Adrenal gland (tissue), 12 donors: ENCODE results near the gene SEL1L2. TPM values are rescaled to one million over a fixed set of nuclear protein-coding genes. Genes with fewer than 3 reads are reported as not detected.

Experiments used
- DNase-seq, 7 donors: peaks; one replicate each; pipeline ENCODE4 v3.0.0-alpha.2; 2019 to 2020
- H3K27ac ChIP-seq, 5 donors: fragments of 200-600 bp; sonication (generic) in 4 of 5; 1 replicate in 3 of 5; 2 replicates in 2 of 5; pipeline versions ENCODE4 v1.5.1 to v1.8.0; 2016 to 2020; ENCODE audit warnings: mild to moderate bottlenecking in 1 of 5
- H3K27me3 ChIP-seq: fragments of 200-600 bp; 2 replicates; pipeline ENCODE4 v1.8.0; 2021
- H3K36me3 ChIP-seq, 2 donors: fragments of 200-600 bp; replicated peaks in 1 of 2; 1 replicate in 1 of 2; 2 replicates in 1 of 2; pipeline versions ENCODE4 v1.5.1 to v1.8.0; 2018 to 2022
- H3K4me1 ChIP-seq, 2 donors: fragments of 200-600 bp; replicated peaks in 1 of 2; 1 replicate in 1 of 2; 2 replicates in 1 of 2; pipeline versions ENCODE4 v1.5.1 to v1.8.0; 2018 to 2021
- H3K4me3 ChIP-seq, 4 donors: fragments of 200-600 bp; sonication (generic) in 3 of 4; one replicate each; pipeline ENCODE4 v1.5.1; 2016 to 2018
- H3K9me3 ChIP-seq, 3 donors: fragments of 200-600 bp; sonication (generic) in 1 of 3; replicated peaks in 1 of 3; 1 replicate in 2 of 3; 2 replicates in 1 of 3; pipeline versions ENCODE4 v1.5.1 to v1.8.0; 2016 to 2021
- CTCF ChIP-seq, 6 experiments: fragments of 450-650 bp in 4 of 6; fragments of 200-600 bp in 2 of 6; sonication (generic) in 1 of 6; IDR thresholded peaks; 1 replicate in 5 of 6; 2 replicates in 1 of 6; pipeline versions ENCODE4 v1.5.1 to v1.8.0; 2016 to 2021; ENCODE audit warnings: antibody characterized with exemption in 6 of 6, mild to moderate bottlenecking in 2 of 6, moderate library complexity in 1 of 6
- POLR2A ChIP-seq, 2 donors: fragments of 450-650 bp; IDR thresholded peaks; one replicate each; pipeline ENCODE4 v1.6.1; 2017; ENCODE audit warnings: antibody characterized with exemption in 2 of 2, mild to moderate bottlenecking in 2 of 2, moderate library complexity in 1 of 2
- WGBS, 4 donors: extraction: QIAGEN DNeasy Blood & Tissue Kit in 2 of 4; methylation state at CpG; one replicate each; pipeline versions ENCODE4 v1.1.5 to v1.1.7; 2013 to 2017; 5-methylcytosine and 5-hydroxymethylcytosine counted together
- intact Hi-C, 2 donors: fragments of 100-400 bp; cut with DNase I; formaldehyde crosslinking; loops; one replicate each; pipeline versions ENCODE4 v1.14.1 to v1.15.0; 2022 to 2023
- polyA plus RNA-seq, 3 donors: library from polyadenylated mRNA; stranded (reverse); fragments of 200-250 nt in 2 of 3; fragments of 350-450 nt in 1 of 3; fragmentation: Illumina TruSeq in 1 of 3; extraction: RNeasy Lipid Tissue Mini Kit (QIAGEN cat#74804) in 1 of 3; gene quantifications; one replicate each; pipeline ENCODE4 v1.2.3, GENCODE V29; 2013 to 2014
- total RNA-seq, 9 donors: library from RNA; depleted of rRNA in 4 of 9; stranded (reverse); fragments of >200 nt in 4 of 9; fragments of 120-200 nt in 1 of 9; fragmentation: NEBNext Ultra II Directional in 1 of 9; extraction: Animal tissue kit (Norgen Biotek cat#: 25700) in 1 of 9; gene quantifications; one replicate each; pipeline versions ENCODE4 v1.1.0 to v1.2.4, GENCODE V29; 2013 to 2023
- donor health status: healthy with polysubstance abuse.
- donor health status: Bipolar disorder and iron deficiency.
- donor health status: DM: yes; HTN: yes; CAD: no.
- donor health status: DM: no; HTN: no; CAD: no.
- donor health status: DM: no; HTN: no; CAD: no.
- donor health status: DM: yes; HTN: yes; CAD: no.

The SEL1L2 gene
- total and polyA plus RNA-seq, 12 donors = 0.22 to 2.3 (median 0.43) TPM; not detected in 8

GRCh38 chr20:13814672-13815071, 175.7 kb downstream of the SEL1L2 start:
- H3K4me3 ChIP-seq = no peak overlapping the region
- 88 to 94% (median 90%) methylated on average over 4 of the region's 4 CpGs for WGBS, 4 donors
- peaks cover 0 to 68% of the 10 kb centered on the region in 2 donors for H3K36me3 ChIP-seq
- no peak for DNase-seq
- H3K27ac ChIP-seq = no peak overlapping the region
- H3K27me3 ChIP-seq = no peaks in the 10 kb centered on the region
- TF ChIP-seq POLR2A (IDR thresholded peaks at IDR 0.05) (no peak), CTCF (IDR thresholded peaks at IDR 0.05) (no peak)
- intact Hi-C loops = no loop called here
- no peaks in the 10 kb centered on the region for H3K9me3 ChIP-seq
- no peaks in the 10 kb centered on the region for H3K4me1 ChIP-seq

GRCh38 chr20:13813910-13814309, 176.5 kb downstream of the SEL1L2 start:
- DNase-seq = no peak
- no peaks in the 10 kb centered on the region for H3K27me3 ChIP-seq
- WGBS, 4 donors = 48 to 85% (median 70%) methylated on average over 3 of the region's 3 CpGs
- no peak overlapping the region for H3K4me3 ChIP-seq
- H3K27ac ChIP-seq = no peak overlapping the region
- H3K36me3 ChIP-seq = peaks cover 0 to 76% of the 10 kb centered on the region in 2 donors
- TF ChIP-seq CTCF (IDR thresholded peaks at IDR 0.05) (no peak), POLR2A (IDR thresholded peaks at IDR 0.05) (no peak)
- no peaks in the 10 kb centered on the region for H3K9me3 ChIP-seq
- intact Hi-C loops = no loop called here
- no peaks in the 10 kb centered on the region for H3K4me1 ChIP-seq

GRCh38 chr20:13810446-13810845, 180.0 kb downstream of the SEL1L2 start:
- Histone ChIP-seq H3K27me3 (no peaks in the 10 kb centered on the region), H3K4me1 (no peaks in the 10 kb centered on the region), H3K4me3 (no peak overlapping the region), H3K36me3 (peaks cover 0 to 70% of the 10 kb centered on the region in 2 donors), H3K9me3 (no peaks in the 10 kb centered on the region), H3K27ac (no peak overlapping the region)
- DNase-seq = no peak
- no peak for TF ChIP-seq POLR2A (IDR thresholded peaks at IDR 0.05)
- no peak for TF ChIP-seq CTCF (IDR thresholded peaks at IDR 0.05)
- intact Hi-C loops = no loop called here

- H3K27me3 ChIP-seq = no peaks in the 10 kb centered on the region
- WGBS, 4 donors = 90 to 100% (median 94%) methylated on average over 3 of the region's 3 CpGs
- H3K4me1 ChIP-seq = no peaks in the 10 kb centered on the region
- H3K36me3 ChIP-seq = peaks cover 0 to 75% of the 10 kb centered on the region in 2 donors
- TF ChIP-seq CTCF (IDR thresholded peaks at IDR 0.05) = no peak
- TF ChIP-seq POLR2A (IDR thresholded peaks at IDR 0.05) = no peak
- H3K4me3 ChIP-seq = no peak overlapping the region
- peak overlapping the region in 2 of 5 donors; percentile 1 to 29 for H3K27ac ChIP-seq
- no peak for DNase-seq
- intact Hi-C loops = no loop called here
- H3K9me3 ChIP-seq = no peaks in the 10 kb centered on the region
Observed at GRCh38 chr20:13809855-13810254, 180.6 kb downstream of the SEL1L2 start.
